Ectodermal cell (in vitro differentiated cells): ENCODE data around the gene PIMREG. TPM values are rescaled to one million over a fixed set of nuclear protein-coding genes. Genes with fewer than 3 reads are reported as not detected.

Experiments
- H3K27ac ChIP-seq: 2 replicates; pipeline ENCODE4 v1.7.0; 2013; ENCODE audit warnings: mild to moderate bottlenecking, low read depth, low read length; ENCODE audit not compliant: insufficient read depth, poor library complexity, severe bottlenecking
- H3K27me3 ChIP-seq: 2 replicates; pipeline ENCODE4 v1.7.0; 2013; ENCODE audit warnings: mild to moderate bottlenecking, low read length; ENCODE audit not compliant: insufficient read depth, control insufficient read depth, poor library complexity, severe bottlenecking
- H3K36me3 ChIP-seq: one replicate; pipeline ENCODE4 v1.7.0; 2013; ENCODE audit warnings: low read length; ENCODE audit not compliant: control insufficient read depth, insufficient read depth
- H3K4me1 ChIP-seq: one replicate; pipeline ENCODE4 v1.7.0; 2013; ENCODE audit warnings: low read length; ENCODE audit not compliant: control insufficient read depth, insufficient read depth
- H3K4me3 ChIP-seq: 2 replicates; pipeline ENCODE4 v1.7.0; 2013; ENCODE audit warnings: low read depth, low read length, control low read depth; ENCODE audit not compliant: insufficient read depth
- H3K9me3 ChIP-seq: 2 replicates; pipeline ENCODE4 v1.7.0; 2013; ENCODE audit warnings: mild to moderate bottlenecking, low read length, moderate library complexity; ENCODE audit not compliant: control insufficient read depth
- WGBS, 2 experiments: methylation state at CpG; one replicate each; pipeline ENCODE4 v1.1.7; 2013; ENCODE audit warnings: missing lambda C conversion rate in 2 of 2; 5-methylcytosine and 5-hydroxymethylcytosine counted together
- polyA plus RNA-seq, 4 experiments: library from polyadenylated mRNA; stranded (reverse); fragments of 50-300 nt; gene quantifications; one replicate each; pipeline ENCODE4 v1.2.3, GENCODE V29; 2013

The PIMREG gene, protein sequence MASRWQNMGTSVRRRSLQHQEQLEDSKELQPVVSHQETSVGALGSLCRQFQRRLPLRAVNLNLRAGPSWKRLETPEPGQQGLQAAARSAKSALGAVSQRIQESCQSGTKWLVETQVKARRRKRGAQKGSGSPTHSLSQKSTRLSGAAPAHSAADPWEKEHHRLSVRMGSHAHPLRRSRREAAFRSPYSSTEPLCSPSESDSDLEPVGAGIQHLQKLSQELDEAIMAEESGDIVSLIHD
- polyA plus RNA-seq (2013, experiment 1 of 4) = 110 TPM
- 93.7 TPM for polyA plus RNA-seq (2013, experiment 2 of 4)
- polyA plus RNA-seq (2013, experiment 3 of 4) = 90.0 TPM
- polyA plus RNA-seq (2013, experiment 4 of 4) = 88.6 TPM

DNA sequence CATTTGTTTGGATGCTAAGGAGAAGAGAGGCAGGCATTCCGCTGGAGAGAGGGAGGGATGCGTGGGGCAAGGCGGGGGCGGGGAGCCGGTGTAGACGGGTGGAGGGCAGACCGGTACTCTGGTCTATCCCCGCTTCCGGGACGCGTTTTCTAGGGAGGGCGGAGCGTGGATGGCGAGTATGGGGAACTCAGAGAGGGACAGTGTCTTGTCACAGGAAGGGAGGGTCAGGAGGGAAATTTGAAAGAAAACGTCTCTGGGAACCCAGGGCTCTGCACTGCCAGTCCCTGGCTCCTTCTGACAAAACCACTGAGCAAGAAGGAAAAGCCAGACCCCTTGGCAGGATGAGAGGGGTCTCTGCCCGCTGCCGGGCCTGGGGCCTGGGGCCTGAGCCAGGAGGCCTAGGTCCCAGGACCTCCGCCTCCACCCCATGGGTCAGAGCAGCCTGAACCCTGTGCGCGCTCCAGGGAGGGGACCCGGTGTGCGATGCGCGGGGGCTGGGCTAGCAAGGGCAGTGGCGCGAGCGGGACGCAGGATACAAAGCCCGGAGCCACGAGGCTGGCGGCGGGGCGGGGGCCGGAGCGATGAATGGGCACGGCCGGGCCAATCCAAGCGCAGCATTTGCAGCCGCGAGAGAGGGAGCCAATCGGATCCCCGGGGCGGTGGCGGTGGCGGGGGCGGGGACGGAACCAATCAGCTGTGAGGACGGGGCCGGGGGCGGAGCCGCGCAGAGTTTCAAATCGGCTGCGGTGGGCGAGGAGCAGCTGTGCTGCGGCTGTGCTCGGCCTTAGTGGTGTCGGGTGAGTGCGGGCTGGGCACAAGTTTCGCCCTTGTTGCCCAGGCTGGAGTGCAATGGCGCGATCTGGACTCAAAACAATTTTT is at the start of gene PIMREG:
Gene PIMREG, plus strand, starts transcription at position 764 of the 879 bp plus-strand sequence. CDS start 656 bp downstream, outside the sequence.
- no peaks in the 10 kb centered on the region for H3K27me3 ChIP-seq
- peaks cover 20% of the 10 kb centered on the region for H3K36me3 ChIP-seq
- no peaks in the 10 kb centered on the region for H3K9me3 ChIP-seq
- peaks cover 38% of the 10 kb centered on the region for H3K4me1 ChIP-seq
- WGBS, 2 experiments = 1% methylated on average over 62 of the region's 62 CpGs
- peak within 1 kb of the TSS; percentile 82 for H3K4me3 ChIP-seq
- H3K27ac ChIP-seq = peak within 1 kb of the TSS; percentile 100

- Histone ChIP-seq H3K27me3 (no peaks in the 10 kb centered on the region), H3K4me1 (peaks cover 5% of the 10 kb centered on the region), H3K27ac (no peak overlapping the region), H3K9me3 (no peaks in the 10 kb centered on the region), H3K4me3 (no peak overlapping the region), H3K36me3 (no peaks in the 10 kb centered on the region)
- WGBS, 2 experiments = 100% methylated on average over 1 to 2 of the region's 2 CpGs
These were observed 45.3 kb upstream of the PIMREG start for GRCh38 chr17:6398955-6399354.

- no peaks in the 10 kb centered on the region for H3K36me3 ChIP-seq
- H3K4me1 ChIP-seq = no peaks in the 10 kb centered on the region
- H3K9me3 ChIP-seq = no peaks in the 10 kb centered on the region
- H3K4me3 ChIP-seq = no peak overlapping the region
- H3K27me3 ChIP-seq = no peaks in the 10 kb centered on the region
- H3K27ac ChIP-seq = no peak overlapping the region
- 95 to 97% methylated on average over 6 of the region's 6 CpGs for WGBS, 2 experiments
These were observed 42.0 kb upstream of the PIMREG start for GRCh38 chr17:6402258-6402657.

DNA sequence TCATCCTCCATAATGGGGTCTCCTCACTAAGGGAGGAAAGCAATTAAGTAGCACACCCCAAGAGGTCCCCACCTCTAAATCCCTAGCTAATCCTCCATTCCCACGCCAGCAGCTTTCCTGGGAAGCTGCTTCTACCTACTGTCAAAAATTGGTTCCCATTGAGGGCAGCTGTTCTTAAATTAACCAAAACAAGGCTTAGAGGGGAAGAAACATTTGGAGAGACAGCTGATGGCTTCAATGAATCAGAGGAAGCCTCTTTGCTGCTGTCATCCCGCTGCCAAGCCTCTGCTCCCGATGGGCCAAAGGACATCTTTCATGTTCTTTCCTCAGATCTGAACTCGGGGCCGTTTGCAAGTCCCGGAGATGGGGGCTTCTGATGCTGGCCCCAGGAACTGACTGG is 36.0 kb upstream of the PIMREG start:
- WGBS, 2 experiments = 71 to 78% methylated on average over 6 of the region's 6 CpGs
- Histone ChIP-seq H3K27ac (no peak overlapping the region), H3K9me3 (no peaks in the 10 kb centered on the region), H3K36me3 (no peaks in the 10 kb centered on the region), H3K4me3 (no peak overlapping the region), H3K4me1 (no peaks in the 10 kb centered on the region), H3K27me3 (no peaks in the 10 kb centered on the region)

DNA sequence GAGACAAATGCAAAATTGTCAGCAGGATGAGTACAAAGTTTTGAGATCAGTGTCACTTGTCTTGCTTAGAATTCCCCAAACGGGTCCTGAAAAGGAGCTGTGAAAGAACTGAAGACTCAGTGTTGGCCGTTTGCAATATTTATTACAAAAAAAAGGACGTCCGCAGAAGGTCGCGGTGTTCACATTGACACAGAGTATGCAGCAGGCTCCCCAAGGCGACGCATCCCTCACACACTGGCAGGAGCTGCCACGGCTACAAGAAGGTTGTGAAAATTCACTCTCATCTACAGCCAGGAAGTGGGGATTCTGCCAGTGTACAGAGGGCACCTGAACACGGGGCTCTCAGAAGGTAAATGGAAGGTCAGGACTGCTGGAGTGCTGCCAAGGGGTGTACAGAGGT is 35.5 kb upstream of the PIMREG start:
- Histone ChIP-seq H3K4me3 (no peak overlapping the region), H3K4me1 (no peaks in the 10 kb centered on the region), H3K27ac (no peak overlapping the region), H3K9me3 (no peaks in the 10 kb centered on the region), H3K36me3 (no peaks in the 10 kb centered on the region), H3K27me3 (no peaks in the 10 kb centered on the region)
- 90 to 92% methylated on average over 10 of the region's 10 CpGs for WGBS, 2 experiments

DNA sequence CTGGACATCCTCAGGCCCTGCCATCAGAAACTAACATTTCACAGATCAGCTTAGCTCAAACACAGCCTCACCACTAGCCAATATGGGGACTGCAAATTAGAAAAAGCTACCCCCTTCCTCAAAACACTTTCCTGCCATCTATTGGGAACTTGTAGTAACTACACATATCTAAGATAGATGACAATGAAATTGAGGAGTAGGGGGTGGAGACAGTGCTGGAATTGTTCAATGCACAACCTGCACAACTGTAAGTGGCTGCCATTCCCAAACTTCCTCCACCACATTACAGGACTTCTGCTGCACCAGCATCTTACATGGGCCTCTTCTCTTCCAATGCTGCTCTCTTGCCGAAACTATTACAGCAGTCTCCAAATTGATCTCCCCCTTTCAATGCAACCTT is 31.2 kb upstream of the PIMREG start:
- Histone ChIP-seq H3K27me3 (no peaks in the 10 kb centered on the region), H3K4me1 (no peaks in the 10 kb centered on the region), H3K4me3 (no peak overlapping the region), H3K9me3 (no peaks in the 10 kb centered on the region), H3K27ac (no peak overlapping the region), H3K36me3 (no peaks in the 10 kb centered on the region)
- WGBS, 2 experiments = 92 to 96% methylated on average over 1 of the region's 1 CpG

DNA sequence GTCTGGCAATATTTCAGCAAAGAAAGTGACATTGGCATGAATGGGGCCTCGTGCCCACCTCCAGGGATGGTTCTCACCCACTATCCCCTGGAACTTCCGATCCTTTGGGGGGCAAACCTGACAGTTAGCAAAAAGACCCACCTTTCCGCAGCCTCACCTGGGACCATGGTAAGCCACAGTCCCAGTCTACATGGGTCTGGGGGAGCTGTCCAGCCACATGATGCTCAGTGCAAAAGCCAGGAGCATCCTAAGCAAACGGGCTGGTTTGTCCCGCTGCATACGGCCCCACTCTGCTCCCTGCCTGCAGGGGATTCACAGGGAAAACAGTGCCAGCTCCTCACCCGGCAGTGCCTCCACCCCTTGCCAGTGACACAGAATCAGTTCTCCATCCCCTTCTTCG is 28.6 kb upstream of the PIMREG start:
- 85% methylated on average over 8 of the region's 8 CpGs for WGBS, 2 experiments

GRCh38 chr17:6420173-6420641 is 24.0 kb upstream of the PIMREG start:
- Histone ChIP-seq H3K27me3 (no peaks in the 10 kb centered on the region), H3K36me3 (no peaks in the 10 kb centered on the region), H3K4me1 (no peaks in the 10 kb centered on the region), H3K4me3 (no peak overlapping the region), H3K27ac (no peak overlapping the region), H3K9me3 (no peaks in the 10 kb centered on the region)
- WGBS, 2 experiments = 26 to 28% methylated on average over 13 of the region's 13 CpGs

More for the DNA sequence above, 28.6 kb upstream of the PIMREG start:
- Histone ChIP-seq H3K4me1 (no peaks in the 10 kb centered on the region), H3K9me3 (no peaks in the 10 kb centered on the region), H3K36me3 (no peaks in the 10 kb centered on the region), H3K27ac (no peak overlapping the region), H3K4me3 (no peak overlapping the region), H3K27me3 (no peaks in the 10 kb centered on the region)

- Histone ChIP-seq H3K27me3 (no peaks in the 10 kb centered on the region), H3K27ac (no peak overlapping the region), H3K9me3 (no peaks in the 10 kb centered on the region), H3K4me3 (no peak overlapping the region), H3K36me3 (no peaks in the 10 kb centered on the region), H3K4me1 (no peaks in the 10 kb centered on the region)
- 27 to 32% methylated on average over 12 of the region's 13 CpGs for WGBS, 2 experiments
These were observed 22.3 kb upstream of the PIMREG start for GRCh38 chr17:6421700-6422604.
